Stomach (tissue), 9 donors: ENCODE measurements around the gene GALNT2. TPM values are rescaled to one million over a fixed set of nuclear protein-coding genes. Genes with fewer than 3 reads are reported as not detected.

ENCODE experiments used
- DNase-seq, 2 donors: peaks; one replicate each; pipeline versions ENCODE4 v3.0.0 to v3.0.0-alpha.2; 2013 to 2019
- H3K27ac ChIP-seq, 5 donors: fragments of 200-600 bp in 4 of 5; sonication (generic) in 4 of 5; one replicate each; pipeline ENCODE4 v1.5.1; 2013 to 2019; ENCODE audit warnings: mild to moderate bottlenecking in 1 of 5, moderate library complexity in 1 of 5
- H3K27me3 ChIP-seq, 3 donors: fragments of 200-600 bp; sonication (generic); one replicate each; pipeline ENCODE4 v1.5.1; 2017 to 2019; ENCODE audit warnings: mixed run types in 1 of 3
- H3K36me3 ChIP-seq, 4 donors: fragments of 200-600 bp; sonication (generic); 1 replicate in 3 of 4; 2 replicates in 1 of 4; pipeline ENCODE4 v1.5.1; 2016 to 2019
- H3K4me1 ChIP-seq, 4 donors: fragments of 200-600 bp; sonication (generic); one replicate each; pipeline ENCODE4 v1.5.1; 2016 to 2019
- H3K4me3 ChIP-seq, 4 donors: fragments of 200-600 bp; sonication (generic) in 3 of 4; one replicate each; pipeline ENCODE4 v1.5.1; 2016 to 2019; ENCODE audit warnings: mild to moderate bottlenecking in 1 of 4
- H3K9me3 ChIP-seq, 4 donors: fragments of 200-600 bp; sonication (generic); one replicate each; pipeline ENCODE4 v1.5.1; 2016 to 2019
- CTCF ChIP-seq, 7 experiments: fragments of 450-650 bp in 4 of 7; fragments of 200-600 bp in 3 of 7; sonication (generic) in 3 of 7; IDR thresholded peaks; one replicate each; pipeline ENCODE4 v1.5.1; 2016 to 2019; ENCODE audit warnings: antibody characterized with exemption in 7 of 7, control low read depth in 2 of 7, mild to moderate bottlenecking in 1 of 7
- EP300 ChIP-seq: sonication (generic); formaldehyde crosslinking; IDR thresholded peaks from one replicate; pipeline ENCODE4 v1.6.1; 2017; ENCODE audit warnings: antibody characterized with exemption
- POLR2A ChIP-seq, 4 donors: fragments of 450-650 bp; IDR thresholded peaks; one replicate each; pipeline ENCODE4 v1.6.1; 2016; ENCODE audit warnings: antibody characterized with exemption in 4 of 4, control low read depth in 2 of 4, mild to moderate bottlenecking in 1 of 4, moderate library complexity in 1 of 4
- POLR2AphosphoS5 ChIP-seq, 3 donors: sonication (generic); formaldehyde crosslinking; IDR thresholded peaks; one replicate each; pipeline ENCODE4 v1.6.1; 2016; ENCODE audit warnings: antibody characterized with exemption in 3 of 3
- WGBS, 5 donors: extraction: QIAGEN DNeasy Blood & Tissue Kit in 3 of 5; methylation state at CpG; one replicate each; pipeline versions ENCODE4 v1.1.5 to v1.1.7; 2013 to 2018; 5-methylcytosine and 5-hydroxymethylcytosine counted together
- intact Hi-C: fragments of 100-400 bp; cut with DNase I; formaldehyde crosslinking; loops from one replicate; pipeline ENCODE4 v1.15.1; 2023; ENCODE audit warnings: low total_unique reads
- polyA plus RNA-seq, 3 donors: library from polyadenylated mRNA; stranded (reverse); fragments of 200-250 nt; gene quantifications; one replicate each; pipeline ENCODE4 v1.2.3, GENCODE V29; 2013
- total RNA-seq, 5 donors: library from RNA; depleted of rRNA; stranded (reverse); fragments of >200 nt; gene quantifications; one replicate each; pipeline versions ENCODE4 v1.1.0 to v1.2.3, GENCODE V29; 2014 to 2016
- donor health status: healthy with polysubstance abuse.
- donor health status: Bipolar disorder and iron deficiency.
- donor health status: healthy.

The GALNT2 gene
- total and polyA plus RNA-seq, 8 donors = 5.5 to 101 (median 43.1) TPM

GRCh38 chr1:230317823-230318819, 251.1 kb downstream of the GALNT2 start:
- TF ChIP-seq POLR2AphosphoS5 (IDR thresholded peaks at IDR 0.05) (no peak), CTCF (IDR thresholded peaks at IDR 0.05) (no peak), EP300 (no peak), POLR2A (IDR thresholded peaks at IDR 0.05) (no peak)
- 51 to 63% (median 54%) methylated on average over 23 of the region's 23 CpGs for WGBS, 5 donors
- no peaks in the 10 kb centered on the region for H3K36me3 ChIP-seq

GRCh38 chr1:230319014-230319747, 252.1 kb downstream of the GALNT2 start:
- peaks cover 0 to 18% (median 0%) of the 10 kb centered on the region in 3 donors for H3K27me3 ChIP-seq
- H3K27ac ChIP-seq = no peak overlapping the region
- H3K36me3 ChIP-seq = no peaks in the 10 kb centered on the region
- DNase-seq = no peak
- no peak overlapping the region for H3K4me3 ChIP-seq
- H3K4me1 ChIP-seq = no peaks in the 10 kb centered on the region
- WGBS, 5 donors = 88 to 94% (median 91%) methylated on average over 16 to 17 of the region's 17 CpGs
- H3K9me3 ChIP-seq = no peaks in the 10 kb centered on the region
- no peak for TF ChIP-seq POLR2AphosphoS5 (IDR thresholded peaks at IDR 0.05)
- no peak for TF ChIP-seq POLR2A (IDR thresholded peaks at IDR 0.05)
- TF ChIP-seq EP300 = no peak
- intact Hi-C loops = no loop called here

More at GRCh38 chr1:230317823-230318819, 251.1 kb downstream of the GALNT2 start:
- intact Hi-C loops = no loop called here
- peak; percentile 37 to 52 for DNase-seq
- peaks cover 0 to 25% (median 0%) of the 10 kb centered on the region in 3 donors for H3K27me3 ChIP-seq
- H3K4me1 ChIP-seq = no peaks in the 10 kb centered on the region
- H3K9me3 ChIP-seq = no peaks in the 10 kb centered on the region
- no peak overlapping the region for H3K4me3 ChIP-seq
- no peak overlapping the region for H3K27ac ChIP-seq

GRCh38 chr1:230320804-230321203, 253.8 kb downstream of the GALNT2 start:
- Histone ChIP-seq H3K27me3 (peaks cover 0 to 17% (median 0%) of the 10 kb centered on the region in 3 donors), H3K4me3 (no peak overlapping the region), H3K9me3 (no peaks in the 10 kb centered on the region), H3K36me3 (no peaks in the 10 kb centered on the region), H3K27ac (no peak overlapping the region), H3K4me1 (no peaks in the 10 kb centered on the region)
- TF ChIP-seq POLR2AphosphoS5 (IDR thresholded peaks at IDR 0.05) = no peak
- no peak for TF ChIP-seq CTCF (IDR thresholded peaks at IDR 0.05)
- no peak for TF ChIP-seq EP300
- TF ChIP-seq POLR2A (IDR thresholded peaks at IDR 0.05) = no peak
- 82 to 91% (median 87%) methylated on average over 4 of the region's 4 CpGs for WGBS, 5 donors
- DNase-seq = no peak
- intact Hi-C loops = no loop called here

- no peak overlapping the region for H3K4me3 ChIP-seq
- peaks cover 0 to 17% (median 0%) of the 10 kb centered on the region in 3 donors for H3K27me3 ChIP-seq
- no peak overlapping the region for H3K27ac ChIP-seq
- no peaks in the 10 kb centered on the region for H3K4me1 ChIP-seq
- no peaks in the 10 kb centered on the region for H3K36me3 ChIP-seq
- WGBS, 5 donors = 90 to 97% (median 96%) methylated on average over 9 of the region's 9 CpGs
- DNase-seq = no peak
- intact Hi-C loops = no loop called here
- TF ChIP-seq POLR2AphosphoS5 (IDR thresholded peaks at IDR 0.05) = no peak
- no peaks in the 10 kb centered on the region for H3K9me3 ChIP-seq
Observed at GRCh38 chr1:230321341-230321740, 254.3 kb downstream of the GALNT2 start.

GRCh38 chr1:230321741-230322420, 254.8 kb downstream of the GALNT2 start:
- WGBS, 5 donors = 84 to 91% (median 88%) methylated on average over 16 to 18 of the region's 18 CpGs
- no peak for TF ChIP-seq CTCF (IDR thresholded peaks at IDR 0.05)
- DNase-seq = no peak
- Histone ChIP-seq H3K9me3 (no peaks in the 10 kb centered on the region), H3K27ac (no peak overlapping the region), H3K4me3 (no peak overlapping the region), H3K36me3 (no peaks in the 10 kb centered on the region), H3K4me1 (no peaks in the 10 kb centered on the region), H3K27me3 (peaks cover 0 to 17% (median 0%) of the 10 kb centered on the region in 3 donors)
- intact Hi-C loops = no loop called here
